Hepatocyte (in vitro differentiated cells): ENCODE data around the gene DLK2. TPM values are rescaled to one million over a fixed set of nuclear protein-coding genes. Genes with fewer than 3 reads are reported as not detected.
"Not testable (repeated sequence)": the region's sequence is repeated elsewhere in the genome, so short reads cannot be mapped to it uniquely, and the experiment has no call there.

Source experiments
- DNase-seq: peaks from one replicate; pipeline ENCODE4 v3.0.0-alpha.2; 2016; ENCODE audit warnings: low spot score
- H2AFZ ChIP-seq: fragments of 200-600 bp; sonication (generic); 2 replicates; pipeline ENCODE4 v1.6.0; 2016; ENCODE audit warnings: antibody characterized with exemption, mild to moderate bottlenecking
- H3K27ac ChIP-seq: fragments of 200-600 bp; sonication (generic); 2 replicates; pipeline ENCODE4 v1.5.1; 2016; ENCODE audit warnings: mild to moderate bottlenecking
- H3K27me3 ChIP-seq: fragments of 200-600 bp; sonication (generic); 2 replicates; pipeline ENCODE4 v1.6.1; 2016
- H3K36me3 ChIP-seq: fragments of 200-600 bp; sonication (generic); replicated peaks from 2 replicates; pipeline ENCODE4 v1.5.1; 2016; ENCODE audit warnings: low read depth; ENCODE audit not compliant: insufficient read depth
- H3K4me1 ChIP-seq: fragments of 200-600 bp; sonication (generic); 2 replicates; pipeline ENCODE4 v1.5.1; 2016; ENCODE audit warnings: mild to moderate bottlenecking, moderate library complexity; ENCODE audit not compliant: insufficient read depth
- H3K4me2 ChIP-seq: fragments of 200-600 bp; sonication (generic); 2 replicates; pipeline ENCODE4 v1.6.0; 2016
- H3K4me3 ChIP-seq: fragments of 200-600 bp; sonication (generic); 2 replicates; pipeline ENCODE4 v1.5.1; 2016; ENCODE audit warnings: mild to moderate bottlenecking
- H3K79me2 ChIP-seq: fragments of 200-600 bp; sonication (generic); 2 replicates; pipeline ENCODE4 v1.6.0; 2017; ENCODE audit warnings: mild to moderate bottlenecking
- H3K9me2 ChIP-seq: fragments of 200-600 bp; sonication (generic); replicated peaks from 2 replicates; pipeline ENCODE4 v1.6.0; 2017; ENCODE audit warnings: mild to moderate bottlenecking; ENCODE audit not compliant: insufficient read depth
- H3K9me3 ChIP-seq: fragments of 200-600 bp; sonication (generic); 2 replicates; pipeline ENCODE4 v1.5.1; 2016; ENCODE audit warnings: low read depth, mild to moderate bottlenecking
- H4K20me1 ChIP-seq: fragments of 200-600 bp; sonication (generic); 2 replicates; pipeline ENCODE4 v1.6.0; 2016; ENCODE audit warnings: mild to moderate bottlenecking; ENCODE audit not compliant: insufficient read depth, poor library complexity, severe bottlenecking
- CTCF ChIP-seq: fragments of 200-600 bp; sonication (generic); IDR thresholded peaks from 2 replicates; pipeline ENCODE4 v1.5.1; 2016; ENCODE audit warnings: antibody characterized with exemption, mild to moderate bottlenecking; ENCODE audit not compliant: poor library complexity
- EZH2 ChIP-seq: fragments of 200-600 bp; sonication (generic); IDR thresholded peaks from 2 replicates; pipeline ENCODE4 v1.6.1; 2016; ENCODE audit warnings: antibody characterized with exemption, mild to moderate bottlenecking, borderline replicate concordance
- EZH2phosphoT487 ChIP-seq: fragments of 200-600 bp; sonication (generic); IDR thresholded peaks from one replicate; pipeline ENCODE4 v1.6.1; 2018; ENCODE audit warnings: antibody characterized with exemption, mild to moderate bottlenecking, low read depth, moderate library complexity; ENCODE audit not compliant: unreplicated experiment, severe bottlenecking
- WGBS: methylation state at CpG from one replicate; pipeline ENCODE4 v1.1.6; 2016; ENCODE audit warnings: low lambda C conversion rate; ENCODE audit errors: missing lambda C conversion rate; 5-methylcytosine and 5-hydroxymethylcytosine counted together
- polyA plus RNA-seq: library from polyadenylated mRNA; unstranded; fragments of >200 nt; fragmentation: Nextera tagmentation; extraction: Ambion mirVana; gene quantifications from 2 replicates; pipeline ENCODE4 v1.2.1, GENCODE V29; 2016
- total RNA-seq: library from RNA; depleted of rRNA; stranded (reverse); fragments of >200 nt; gene quantifications from 2 replicates; pipeline ENCODE4 v1.2.3, GENCODE V29; 2014

DLK2 gene
- total and polyA plus RNA-seq, 2 experiments from 2014 or later = 0.33 to 1.8 TPM

- no peak for DNase-seq
- Histone ChIP-seq H4K20me1 (no peaks in the 10 kb centered on the region), H2AFZ (no peak overlapping the region), H3K79me2 (no peaks in the 10 kb centered on the region), H3K27ac (no peak overlapping the region), H3K9me2 (no peaks in the 10 kb centered on the region), H3K4me3 (no peak overlapping the region), H3K9me3 (no peaks in the 10 kb centered on the region), H3K27me3 (no peaks in the 10 kb centered on the region), H3K36me3 (no peaks in the 10 kb centered on the region), H3K4me2 (no peak overlapping the region), H3K4me1 (no peaks in the 10 kb centered on the region)
- no peak for TF ChIP-seq CTCF
- no peak for TF ChIP-seq EZH2phosphoT487
- no peak for TF ChIP-seq EZH2
- WGBS = 82% methylated on average over 2 of the region's 2 CpGs
These were observed 42.3 kb downstream of the DLK2 start for GRCh38 chr6:43413002-43413401.

DNA sequence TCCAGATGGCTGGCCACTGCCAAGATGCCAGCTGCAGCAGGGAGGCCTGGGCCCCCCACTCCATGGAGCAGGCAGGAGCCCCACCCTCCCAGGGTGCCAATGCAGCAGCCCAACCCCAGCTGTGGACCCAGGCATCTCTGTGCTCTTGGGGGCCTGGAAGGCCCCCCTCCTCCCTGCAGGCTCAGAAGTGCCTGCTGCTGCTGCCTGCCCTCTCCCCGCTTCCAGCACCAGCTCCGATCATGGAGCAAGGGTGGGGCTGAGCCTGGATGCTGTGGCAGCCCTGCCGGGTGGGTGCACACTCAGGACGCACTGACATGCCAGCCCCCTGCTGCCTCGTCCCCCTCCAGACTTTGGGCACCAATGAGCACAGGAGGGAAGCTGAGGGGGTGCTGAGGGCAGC, 42.8 kb downstream of the DLK2 start:
- Histone ChIP-seq H3K4me1 (no peaks in the 10 kb centered on the region), H4K20me1 (no peaks in the 10 kb centered on the region), H3K36me3 (no peaks in the 10 kb centered on the region), H2AFZ (no peak overlapping the region), H3K27me3 (no peaks in the 10 kb centered on the region), H3K4me2 (no peak overlapping the region), H3K79me2 (no peaks in the 10 kb centered on the region), H3K4me3 (no peak overlapping the region), H3K27ac (no peak overlapping the region), H3K9me2 (no peaks in the 10 kb centered on the region), H3K9me3 (no peaks in the 10 kb centered on the region)
- 84% methylated on average over 5 of the region's 5 CpGs for WGBS
- TF ChIP-seq CTCF = no peak
- no peak for TF ChIP-seq EZH2phosphoT487
- TF ChIP-seq EZH2 = no peak
- no peak for DNase-seq

DNA sequence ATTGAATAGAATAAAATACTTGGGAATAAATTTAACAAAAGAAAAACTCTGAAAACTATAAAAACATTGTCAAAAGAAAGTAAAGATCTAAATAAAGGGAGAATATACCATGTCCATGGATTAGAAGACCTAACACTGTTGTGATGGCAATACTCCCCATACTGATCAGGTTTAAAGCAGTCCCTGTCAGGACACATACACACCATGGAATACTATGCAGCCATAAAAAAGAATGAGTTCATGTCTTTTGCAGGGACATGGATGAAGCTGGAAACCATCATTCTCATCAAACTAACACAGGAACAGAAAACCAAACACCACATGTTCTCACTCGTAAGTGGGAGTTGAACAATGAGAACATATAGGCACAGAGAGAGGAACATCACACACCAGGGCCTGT, 44.6 kb downstream of the DLK2 start:
- not testable (repeated sequence) for H3K9me2 ChIP-seq, H3K79me2 ChIP-seq, H3K27me3 ChIP-seq, DNase-seq, H3K4me1 ChIP-seq, H3K27ac ChIP-seq, H2AFZ ChIP-seq, H3K4me2 ChIP-seq, H3K4me3 ChIP-seq, H3K36me3 ChIP-seq, H4K20me1 ChIP-seq, H3K9me3 ChIP-seq
- WGBS = 100% methylated on average over 1 of the region's 1 CpG

DNA sequence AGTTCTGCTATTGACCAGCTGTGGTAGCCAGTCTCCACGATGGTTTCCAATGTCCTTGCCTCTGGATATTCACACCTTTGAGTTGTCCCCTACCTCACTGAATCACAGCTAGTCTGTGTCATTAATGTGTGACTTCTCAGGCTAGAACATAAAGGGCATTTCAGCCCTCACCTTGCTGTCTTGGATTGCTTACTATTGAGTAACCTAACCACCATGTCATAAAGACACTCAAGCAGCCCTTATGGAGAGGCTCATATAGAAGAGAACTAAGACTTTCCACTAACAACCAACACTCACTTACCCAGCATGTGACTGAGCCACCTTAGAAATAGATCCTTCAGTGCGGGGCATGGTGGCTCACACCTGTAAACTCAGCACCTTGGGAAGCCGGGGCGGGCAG, 47.1 kb downstream of the DLK2 start:
- Histone ChIP-seq H4K20me1 (no peaks in the 10 kb centered on the region), H3K27ac (no peak overlapping the region), H3K4me1 (no peaks in the 10 kb centered on the region), H3K79me2 (no peaks in the 10 kb centered on the region), H3K4me2 (no peak overlapping the region), H3K4me3 (no peak overlapping the region), H3K9me2 (no peaks in the 10 kb centered on the region), H3K36me3 (no peaks in the 10 kb centered on the region), H3K9me3 (no peaks in the 10 kb centered on the region), H2AFZ (no peak overlapping the region), H3K27me3 (no peaks in the 10 kb centered on the region)
- no peak for DNase-seq
- 90% methylated on average over 4 of the region's 4 CpGs for WGBS
- no peak for TF ChIP-seq EZH2
- TF ChIP-seq CTCF = no peak
- TF ChIP-seq EZH2phosphoT487 = no peak
